ENCODE measurements around the gene OR10H5.

GRCh38 chr19:15812060-15812722 lies 24.7 kb downstream of the OR10H5 start:
- TF ChIP-seq CTCF (IDR thresholded peaks at IDR 0.05) (no peak), POLR2A (IDR thresholded peaks at IDR 0.05) (no peak)
